H1 (cell line): Measurements from ENCODE around the gene TUBB1. TPM values are rescaled to one million over a fixed set of nuclear protein-coding genes. Genes with fewer than 3 reads are reported as not detected.

Experiments
- CTCF ChIA-PET: fragments of 300-600 bp; sonication (Branson Sonifier 250); formaldehyde crosslinking; loops from one replicate; lab custom pipeline; 2021; ENCODE audit not compliant: partially characterized antibody; lab: Charles Lee
- POLR2A ChIA-PET: fragments of 300-600 bp; sonication (Branson Sonifier 250); formaldehyde crosslinking; loops from one replicate; lab custom pipeline; 2021; ENCODE audit warnings: inconsistent platforms; ENCODE audit not compliant: partially characterized antibody; lab: Charles Lee
- DNase-seq, 2 experiments: peaks; one replicate each; pipeline versions ENCODE4 v3.0.0 to v3.0.0-alpha.2; 2010 to 2022; ENCODE audit warnings: low spot score in 2 of 2, low read depth in 1 of 2, mixed read lengths in 1 of 2
- FAIRE-seq: peaks from 2 replicates; lab custom pipeline; 2011; peaks lifted over from hg19 to GRCh38; lab: Jason Lieb, UNC
- H2AFZ ChIP-seq: 2 replicates; pipeline ENCODE4 v1.8.1; 2012; ENCODE audit warnings: low read length, inconsistent platforms
- H2AK5ac ChIP-seq: 2 replicates; pipeline ENCODE4 v1.6.1; 2013; ENCODE audit warnings: low read depth, low read length
- H2BK120ac ChIP-seq: replicated peaks from 2 replicates; pipeline ENCODE3; 2013; ENCODE audit warnings: low read depth, low read length, inconsistent platforms
- H2BK12ac ChIP-seq: 2 replicates; pipeline ENCODE4 v1.6.1; 2013; ENCODE audit warnings: low read depth, low read length
- H2BK15ac ChIP-seq: 2 replicates; pipeline ENCODE4 v1.6.1; 2013; ENCODE audit warnings: low read length
- H2BK20ac ChIP-seq: 2 replicates; pipeline ENCODE4 v1.6.1; 2013; ENCODE audit warnings: low read length
- H2BK5ac ChIP-seq: 2 replicates; pipeline ENCODE4 v1.6.1; 2013; ENCODE audit warnings: low read depth, low read length
- H3K14ac ChIP-seq: 2 replicates; pipeline ENCODE4 v1.6.1; 2013; ENCODE audit warnings: inconsistent platforms; ENCODE audit not compliant: insufficient read length
- H3K18ac ChIP-seq: 2 replicates; pipeline ENCODE4 v1.6.1; 2013; ENCODE audit warnings: low read length; ENCODE audit errors: extremely low read depth
- H3K23ac ChIP-seq: 2 replicates; pipeline ENCODE4 v1.6.1; 2013; ENCODE audit warnings: inconsistent platforms; ENCODE audit not compliant: insufficient read length
- H3K23me2 ChIP-seq: 2 replicates; pipeline ENCODE4 v1.6.1; 2013; ENCODE audit warnings: low read depth, low read length
- H3K27ac ChIP-seq: 2 replicates; pipeline ENCODE4 v1.6.1; 2011; ENCODE audit warnings: low read depth, low read length, inconsistent platforms
- H3K27me3 ChIP-seq, 4 experiments: replicated peaks in 1 of 4; 1 replicate in 1 of 4; 2 replicates in 3 of 4; pipeline versions ENCODE4 v1.6.1 to v1.8.1; 2011 to 2013; ENCODE audit warnings: low read length in 3 of 4, mild to moderate bottlenecking in 3 of 4, inconsistent platforms in 2 of 4, mixed read lengths in 2 of 4, moderate library complexity in 1 of 4; ENCODE audit not compliant: control insufficient read depth in 3 of 4, insufficient read depth in 3 of 4; ENCODE audit errors: extremely low read depth in 1 of 4
- H3K36me3 ChIP-seq, 4 experiments: 2 replicates each; pipeline versions ENCODE4 v1.6.1 to v1.8.1; 2011 to 2013; ENCODE audit warnings: mild to moderate bottlenecking in 4 of 4, low read length in 3 of 4, moderate library complexity in 2 of 4, control low read depth in 1 of 4, inconsistent platforms in 1 of 4; ENCODE audit not compliant: insufficient read depth in 4 of 4, control insufficient read depth in 2 of 4
- H3K4ac ChIP-seq: replicated peaks from 2 replicates; pipeline ENCODE3; 2013; ENCODE audit warnings: low read length, low read depth, mixed read lengths, inconsistent platforms; ENCODE audit not compliant: insufficient read length
- H3K4me1 ChIP-seq, 4 experiments: replicated peaks in 1 of 4; 1 replicate in 1 of 4; 2 replicates in 3 of 4; pipeline versions ENCODE4 v1.6.1 to v1.8.1; 2011 to 2013; ENCODE audit warnings: low read length in 3 of 4, inconsistent platforms in 2 of 4, mixed read lengths in 1 of 4; ENCODE audit not compliant: insufficient read depth in 4 of 4, control insufficient read depth in 3 of 4
- H3K4me2 ChIP-seq, 2 experiments: 2 replicates each; pipeline versions ENCODE4 v1.6.1 to v1.8.1; 2011 to 2013; ENCODE audit warnings: low read depth in 2 of 2, low read length in 2 of 2, control low read depth in 1 of 2, inconsistent platforms in 1 of 2, mild to moderate bottlenecking in 1 of 2; ENCODE audit not compliant: insufficient read depth in 1 of 2
- H3K4me3 ChIP-seq, 4 experiments: fragments of 200-600, 300-600 bp in 1 of 4; sonication (generic), shearing (Covaris generic), sonication (Bioruptor Twin) in 1 of 4; 2 replicates each; pipeline versions ENCODE4 v1.5.1 to v1.8.1; 2011 to 2016; ENCODE audit warnings: low read length in 4 of 4, low read depth in 3 of 4, control low read depth in 2 of 4, inconsistent platforms in 2 of 4, mild to moderate bottlenecking in 2 of 4, mixed read lengths in 1 of 4, moderate library complexity in 1 of 4; ENCODE audit not compliant: insufficient read depth in 2 of 4; ENCODE audit errors: extremely low read depth in 1 of 4
- H3K56ac ChIP-seq: replicated peaks from 2 replicates; pipeline ENCODE3; 2013; ENCODE audit warnings: low read depth, mild to moderate bottlenecking, mixed read lengths, low read length, inconsistent platforms; ENCODE audit not compliant: insufficient read length
- H3K79me1 ChIP-seq: 2 replicates; pipeline ENCODE4 v1.6.1; 2013; ENCODE audit warnings: low read depth, low read length, control low read depth
- H3K79me2 ChIP-seq, 2 experiments: 2 replicates each; pipeline versions ENCODE4 v1.6.1 to v1.8.1; 2012 to 2013; ENCODE audit warnings: low read length in 2 of 2, mild to moderate bottlenecking in 2 of 2, inconsistent platforms in 1 of 2; ENCODE audit not compliant: insufficient read depth in 2 of 2, control insufficient read depth in 1 of 2
- H3K9ac ChIP-seq, 4 experiments: replicated peaks in 1 of 4; 1 replicate in 1 of 4; 2 replicates in 3 of 4; pipeline versions ENCODE4 v1.6.1 to v1.8.1; 2011 to 2013; ENCODE audit warnings: low read depth in 3 of 4, low read length in 3 of 4, control low read depth in 2 of 4, mild to moderate bottlenecking in 2 of 4, moderate library complexity in 2 of 4, inconsistent platforms in 1 of 4; ENCODE audit errors: extremely low read depth in 1 of 4
- H3K9me3 ChIP-seq, 2 experiments: 2 replicates each; pipeline versions ENCODE4 v1.6.1 to v1.8.1; 2012 to 2013; ENCODE audit warnings: mild to moderate bottlenecking in 2 of 2, moderate library complexity in 2 of 2, control low read depth in 1 of 2, inconsistent platforms in 1 of 2, low read depth in 1 of 2, low read length in 1 of 2, mixed read lengths in 1 of 2; ENCODE audit not compliant: insufficient read depth in 2 of 2
- H4K20me1 ChIP-seq, 2 experiments: replicated peaks in 1 of 2; 2 replicates each; pipeline versions ENCODE3 to v1.8.1; 2011 to 2013; ENCODE audit warnings: inconsistent platforms in 2 of 2, low read length in 2 of 2, mild to moderate bottlenecking in 1 of 2; ENCODE audit not compliant: insufficient read depth in 2 of 2, control insufficient read depth in 1 of 2
- H4K5ac ChIP-seq: 2 replicates; pipeline ENCODE4 v1.6.1; 2013; ENCODE audit warnings: low read length, low read depth, mixed read lengths, inconsistent platforms; ENCODE audit not compliant: insufficient read length
- H4K8ac ChIP-seq: 2 replicates; pipeline ENCODE4 v1.8.0; 2013; ENCODE audit warnings: mild to moderate bottlenecking, moderate library complexity, low read length, inconsistent platforms; ENCODE audit not compliant: insufficient read depth; ENCODE audit errors: extremely low read depth
- H4K91ac ChIP-seq: replicated peaks from 2 replicates; pipeline ENCODE3; 2013; ENCODE audit warnings: low read length, mixed read lengths, inconsistent platforms; ENCODE audit not compliant: insufficient read length
- BRCA1 ChIP-seq: IDR thresholded peaks from 2 replicates; pipeline ENCODE4 v1.6.1; 2012; ENCODE audit warnings: low read depth, low read length, improper control_type of control experiment
- CTBP2 ChIP-seq: IDR thresholded peaks from 2 replicates; pipeline ENCODE4 v1.7.0; 2011; ENCODE audit warnings: borderline replicate concordance, mild to moderate bottlenecking, moderate library complexity, mixed read lengths, low read length; ENCODE audit not compliant: insufficient read depth, insufficient read length
- EGR1 ChIP-seq: IDR thresholded peaks from 2 replicates; pipeline ENCODE4 v1.6.1; 2011; ENCODE audit warnings: low read depth, low read length, borderline replicate concordance
- KDM5A ChIP-seq: fragments of 200-600 bp; IDR thresholded peaks from 2 replicates; pipeline ENCODE4 v1.7.1; 2012; ENCODE audit warnings: mild to moderate bottlenecking, low read length, inconsistent platforms, mixed read lengths
- PHF8 ChIP-seq: fragments of 200-600 bp; sonication (generic); conservative IDR thresholded peaks from 2 replicates; pipeline ENCODE4 v1.7.1; 2012; ENCODE audit warnings: low read depth, mild to moderate bottlenecking, inconsistent platforms, low read length, moderate library complexity
- POU5F1 ChIP-seq: IDR thresholded peaks from 2 replicates; pipeline ENCODE4 v1.6.1; 2011; ENCODE audit warnings: low read depth, mild to moderate bottlenecking, low read length, moderate library complexity
- SIN3A ChIP-seq, 2 experiments: IDR thresholded peaks in 1 of 2; conservative IDR thresholded peaks in 1 of 2; 2 replicates each; pipeline ENCODE4 v1.6.1; 2011 to 2012; ENCODE audit warnings: low read length in 2 of 2, improper control_type of control experiment in 1 of 2, low read depth in 1 of 2, mild to moderate bottlenecking in 1 of 2
- SIRT6 ChIP-seq: IDR thresholded peaks from one replicate; pipeline ENCODE4 v1.7.1; 2012; ENCODE audit warnings: low read length, inconsistent platforms
- SP1 ChIP-seq: IDR thresholded peaks from 2 replicates; pipeline ENCODE4 v1.6.1; 2011; ENCODE audit warnings: low read depth, low read length
- SP4 ChIP-seq: IDR thresholded peaks from 2 replicates; pipeline ENCODE4 v1.6.1; 2012; ENCODE audit warnings: low read length, inconsistent platforms
- SRF ChIP-seq: IDR thresholded peaks from 2 replicates; pipeline ENCODE4 v1.6.1; 2011; ENCODE audit warnings: mild to moderate bottlenecking, low read depth, low read length, moderate library complexity
- TAF7 ChIP-seq: optimal IDR thresholded peaks from 2 replicates; pipeline ENCODE3; 2011; ENCODE audit warnings: low read depth, mild to moderate bottlenecking, inconsistent platforms, low read length, moderate library complexity, borderline replicate concordance
- TCF12 ChIP-seq: IDR thresholded peaks from 2 replicates; pipeline ENCODE4 v1.6.1; 2011; ENCODE audit warnings: low read depth, mild to moderate bottlenecking, low read length
- WGBS, 2 experiments: shearing (Covaris generic) in 1 of 2; methylation state at CpG; one replicate each; pipeline versions ENCODE4 v1.1.6 to v1.1.7; 2013 to 2015; ENCODE audit warnings: low lambda C conversion rate in 2 of 2, mixed read lengths in 2 of 2, inconsistent platforms in 1 of 2, low coverage in 1 of 2, missing lambda C conversion rate in 1 of 2; ENCODE audit not compliant: insufficient replicate concordance in 2 of 2, insufficient coverage in 1 of 2, insufficient read length in 1 of 2; ENCODE audit errors: extremely low coverage in 1 of 2, missing lambda C conversion rate in 1 of 2; 5-methylcytosine and 5-hydroxymethylcytosine counted together
- polyA plus RNA-seq, 7 experiments: library from polyadenylated mRNA; depleted of rRNA in 3 of 7; stranded (reverse) in 5 of 7; unstranded in 2 of 7; fragments of >200 nt in 5 of 7; fragments of 200-250 nt in 2 of 7; gene quantifications; 1 replicate in 5 of 7; 2 replicates in 1 of 7; 4 replicates in 1 of 7; pipeline versions ENCODE4 v1.2.1 to v1.2.3, GENCODE V29; 2011 to 2013; ENCODE audit warnings: missing spikeins in 2 of 7, mixed read lengths in 2 of 7
- total RNA-seq: library from RNA; stranded (reverse); fragmentation: NEBNext Ultra II Directional; extraction: Animal tissue kit (Norgen Biotek cat#: 25700); gene quantifications from 2 replicates; pipeline ENCODE4 v1.2.1, GENCODE V29; 2021
- TF ChIP-seq, protein P1 (sequence below): IDR thresholded peaks from 2 replicates; pipeline ENCODE4 v1.6.1; 2012; ENCODE audit warnings: low read length, inconsistent platforms

The TUBB1 gene
- total and polyA plus RNA-seq, 2 of the 8 experiments (the other 6 are each of a cell fraction or from before 2014, with no cell fraction given): not detected

DNA sequence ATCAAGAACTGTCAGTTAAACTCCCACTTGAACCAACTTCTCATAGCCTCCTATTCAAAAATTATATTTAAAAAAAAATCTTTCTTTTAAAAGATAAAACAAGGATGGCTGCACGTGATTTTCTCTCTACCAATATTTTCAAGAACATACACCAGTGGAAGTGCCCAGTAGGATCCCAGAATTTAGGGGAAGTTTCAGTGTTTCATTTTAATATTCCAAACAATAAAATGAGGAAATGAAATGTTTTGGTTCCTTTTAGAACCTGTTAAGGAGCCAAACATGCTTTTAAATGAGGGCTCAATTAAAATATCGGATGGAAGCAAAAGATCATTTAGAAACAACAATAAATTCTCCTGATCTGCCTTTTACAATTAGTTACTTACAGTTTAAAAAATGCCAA, 49.8 kb downstream of the TUBB1 start:
- Histone ChIP-seq H3K4me1 (no peaks in the 10 kb centered on the region; a peak in 1 of 7 replicates), H3K23ac (no peak overlapping the region), H3K79me2 (no peaks in the 10 kb centered on the region), H4K20me1 (no peaks in the 10 kb centered on the region), H3K79me1 (no peaks in the 10 kb centered on the region), H3K23me2 (no peaks in the 10 kb centered on the region), H3K9me3 (no peaks in the 10 kb centered on the region), H2BK12ac (no peak overlapping the region), H3K4me3 (no peak overlapping the region), H4K5ac (no peak overlapping the region), H3K9ac (no peak overlapping the region), H4K91ac (no peak overlapping the region), H4K8ac (no peak overlapping the region), H2AFZ (no peak overlapping the region), H3K18ac (no peak overlapping the region), H3K56ac (no peak overlapping the region), H2BK5ac (no peak overlapping the region), H3K4ac (no peak overlapping the region), H3K4me2 (no peak overlapping the region), H3K14ac (no peak overlapping the region), H3K36me3 (no peaks in the 10 kb centered on the region), H2BK15ac (no peak overlapping the region), H2BK120ac (no peak overlapping the region), H2BK20ac (no peak overlapping the region), H2AK5ac (no peak overlapping the region), H3K27ac (no peak overlapping the region), H3K27me3 (no peaks in the 10 kb centered on the region)
- ChIA-PET POLR2A (no interaction called here), CTCF (interaction anchor here (0.7 kb wide), 1 partner anchor 20 kb away, joined by 3 read pairs; no protein-coding TSS in a partner anchor)
- FAIRE-seq: no peak
- DNase-seq: no peak
- WGBS, 2 experiments: 62% methylated on average over 2 of the region's 2 CpGs; no CpG with 5 or more reads in 1 of the 2 experiments
- TF ChIP-seq, protein P1, sequence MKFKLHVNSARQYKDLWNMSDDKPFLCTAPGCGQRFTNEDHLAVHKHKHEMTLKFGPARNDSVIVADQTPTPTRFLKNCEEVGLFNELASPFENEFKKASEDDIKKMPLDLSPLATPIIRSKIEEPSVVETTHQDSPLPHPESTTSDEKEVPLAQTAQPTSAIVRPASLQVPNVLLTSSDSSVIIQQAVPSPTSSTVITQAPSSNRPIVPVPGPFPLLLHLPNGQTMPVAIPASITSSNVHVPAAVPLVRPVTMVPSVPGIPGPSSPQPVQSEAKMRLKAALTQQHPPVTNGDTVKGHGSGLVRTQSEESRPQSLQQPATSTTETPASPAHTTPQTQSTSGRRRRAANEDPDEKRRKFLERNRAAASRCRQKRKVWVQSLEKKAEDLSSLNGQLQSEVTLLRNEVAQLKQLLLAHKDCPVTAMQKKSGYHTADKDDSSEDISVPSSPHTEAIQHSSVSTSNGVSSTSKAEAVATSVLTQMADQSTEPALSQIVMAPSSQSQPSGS: no peak
- TF ChIP-seq SRF (no peak), TAF7 (no peak), POU5F1 (no peak), SIRT6 (no peak), PHF8 (no peak), CTBP2 (no peak), EGR1 (no peak), BRCA1 (no peak), SP4 (no peak), TCF12 (no peak), SIN3A (conservative IDR thresholded peaks at IDR 0.05 in 1 of 2, IDR thresholded peaks at IDR 0.05 in 1 of 2; ENCODE audit: low read depth in 1 of 2, low read length in 2 of 2) (no peak), SP1 (no peak), KDM5A (no peak)
